Fibroblast of skin of abdomen (primary cell): ENCODE data around the gene SLX1A. TPM values are rescaled to one million over a fixed set of nuclear protein-coding genes. Genes with fewer than 3 reads are reported as not detected.
"Not testable (repeated sequence)": the region's sequence is repeated elsewhere in the genome, so short reads cannot be mapped to it uniquely, and the experiment has no call there.

Source experiments
- DNase-seq: peaks from one replicate; pipeline ENCODE4 v3.0.0-alpha.2; 2013
- polyA plus RNA-seq, 2 experiments: library from polyadenylated mRNA; unstranded; fragments of 120-200 nt; gene quantifications; one replicate each; pipeline ENCODE4 v1.2.1, GENCODE V29; 2013; ENCODE audit not compliant: insufficient read length in 2 of 2

The SLX1A gene
- 19.2 TPM for polyA plus RNA-seq (2013, experiment 1 of 2; ENCODE audit: insufficient read length)
- 15.6 TPM for polyA plus RNA-seq (2013, experiment 2 of 2; ENCODE audit: insufficient read length)

DNA sequence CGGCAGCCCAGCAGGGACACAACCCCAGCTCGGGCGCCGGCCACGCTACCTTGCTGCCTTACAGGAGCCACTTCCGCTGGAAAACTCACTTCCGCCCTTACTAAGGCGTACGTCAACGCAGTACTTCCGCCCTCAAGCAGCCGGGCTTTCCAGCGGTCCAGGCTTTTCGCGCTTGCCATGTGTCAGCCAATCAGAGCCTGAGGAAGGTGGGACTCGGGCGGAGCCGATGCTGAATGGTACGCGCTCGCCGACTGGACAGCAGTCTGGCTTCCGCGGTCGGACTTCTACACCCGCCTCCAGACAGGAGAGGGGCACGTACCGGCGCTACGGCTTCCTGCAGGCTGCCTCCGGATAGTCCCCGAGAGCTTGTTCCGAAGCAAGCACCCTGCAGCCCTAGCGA is at the start of gene SLX1A, which contains the start of gene BOLA2B:
TSS of gene SLX1A (plus strand) at position 261 of the 400 bp plus-strand sequence. CDS start 210 bp downstream, outside the sequence.
TSS of gene BOLA2B (minus strand) at position 52 of the 400 bp plus-strand sequence. CDS start 71 bp downstream, outside the sequence.
- not testable (repeated sequence) for DNase-seq

DNA sequence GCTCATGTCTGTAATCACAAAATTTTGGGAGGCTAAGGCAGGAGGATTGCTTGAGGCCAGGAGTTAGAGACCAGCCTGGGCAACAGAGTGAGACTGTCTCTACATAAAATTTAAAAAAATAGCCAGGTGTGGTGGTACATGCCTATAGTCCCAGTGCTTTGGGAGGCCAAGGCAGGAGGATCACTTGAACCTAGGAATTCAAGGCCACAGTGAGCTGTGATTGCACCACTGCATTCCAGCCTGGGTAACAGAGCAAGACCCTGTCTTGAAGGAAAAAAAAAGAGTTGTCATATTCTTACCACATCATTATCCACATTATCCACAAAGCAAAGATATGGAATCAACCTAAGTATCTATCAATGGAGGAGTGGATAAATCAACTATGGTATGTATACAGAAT is 49.7 kb upstream of the SLX1A start:
- no peak for DNase-seq

DNA sequence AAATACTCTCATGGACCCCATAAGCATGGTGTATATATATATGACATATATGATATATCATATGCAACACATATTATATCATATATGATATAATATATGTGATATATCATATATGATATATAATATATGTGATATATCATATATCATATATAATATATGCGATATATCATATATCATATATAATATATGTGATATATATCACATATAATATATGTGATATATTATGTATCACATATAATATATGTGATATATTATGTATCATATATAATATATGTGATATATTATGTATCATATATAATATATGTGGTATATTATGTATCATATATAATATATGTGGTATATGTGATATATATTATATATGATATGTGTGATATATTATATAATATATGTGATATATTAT is 48.8 kb upstream of the SLX1A start:
- no peak for DNase-seq

DNA sequence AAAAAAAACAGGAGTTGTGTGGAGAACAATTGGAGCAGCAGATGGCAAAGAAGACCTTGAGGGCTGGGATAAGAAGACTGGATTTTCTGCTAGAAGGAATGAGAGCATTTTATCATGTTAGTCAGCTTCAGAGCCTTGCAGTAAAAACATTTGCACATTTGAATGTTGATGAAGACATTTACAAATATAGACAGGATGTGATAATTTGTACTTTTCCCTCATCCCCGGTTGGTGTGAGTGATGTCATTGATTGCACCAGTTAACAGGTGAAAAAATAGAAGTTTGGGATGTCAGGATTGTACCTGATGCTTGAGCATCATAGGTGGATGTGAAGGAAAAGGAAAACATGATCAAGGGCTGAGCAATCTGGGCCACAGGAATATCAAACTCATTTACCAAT is 48.0 kb upstream of the SLX1A start:
- DNase-seq, result no peak

DNA sequence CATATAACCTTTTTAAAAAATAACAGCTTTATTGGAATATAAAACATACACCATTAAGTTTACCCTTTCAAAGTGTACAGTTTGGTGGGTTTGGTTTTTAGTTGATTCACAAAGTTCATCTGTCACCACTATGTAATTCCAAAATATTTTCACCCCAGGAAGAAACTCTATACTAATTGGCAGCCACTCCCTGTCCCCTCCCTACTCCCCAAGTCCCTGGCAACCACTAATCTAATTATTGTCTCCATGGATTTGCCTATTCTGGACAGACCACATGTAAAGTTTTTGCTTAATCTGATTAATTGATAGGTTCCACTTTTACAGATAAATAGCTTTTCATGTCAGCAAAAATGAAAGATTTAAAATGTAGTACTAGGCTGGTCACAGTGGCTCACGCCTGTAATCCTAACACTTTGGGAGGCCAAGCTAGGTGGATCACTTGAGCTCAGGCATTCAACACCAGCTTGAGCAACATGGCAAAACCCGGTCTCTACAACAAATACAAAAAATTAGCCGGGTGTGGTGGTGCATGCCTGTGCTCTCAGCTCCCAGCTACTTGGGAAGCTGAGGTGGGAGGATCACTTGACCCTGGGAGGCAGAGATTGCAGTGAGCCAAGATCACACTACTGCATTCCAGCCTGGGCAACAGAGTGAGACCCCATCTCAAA is 45.7 kb upstream of the SLX1A start:
- DNase-seq, result no peak

DNA sequence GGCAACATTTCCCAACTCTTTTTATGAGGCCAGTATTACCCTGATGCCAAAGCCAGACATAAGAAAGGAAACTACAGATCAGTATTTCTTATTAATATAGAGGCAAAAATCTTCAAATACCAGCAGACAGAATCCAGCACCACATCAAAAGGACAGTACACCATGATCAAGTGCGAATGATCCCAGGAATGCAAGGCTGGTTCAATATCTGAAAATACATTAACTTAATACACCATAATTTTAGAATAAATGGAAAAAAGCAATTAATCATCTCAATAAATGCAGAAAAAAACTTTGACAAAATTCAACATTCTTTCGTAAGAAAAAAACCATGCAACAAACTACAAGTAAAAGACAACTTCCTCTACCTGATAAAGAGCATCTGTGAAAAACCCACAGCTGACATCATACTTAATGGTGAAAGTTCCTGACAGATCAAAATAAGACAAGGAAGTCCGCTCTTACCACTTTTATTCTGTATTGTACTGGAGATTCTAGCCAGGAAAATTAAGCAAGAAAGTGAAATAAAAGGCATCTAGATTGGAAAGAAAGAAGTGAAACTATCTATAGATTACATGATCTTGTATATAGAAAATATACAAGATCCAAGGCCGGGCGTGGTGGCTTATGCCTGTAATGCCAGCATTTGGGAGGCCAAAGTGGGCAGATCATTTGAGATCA is 44.3 kb upstream of the SLX1A start:
- no peak for DNase-seq

DNA sequence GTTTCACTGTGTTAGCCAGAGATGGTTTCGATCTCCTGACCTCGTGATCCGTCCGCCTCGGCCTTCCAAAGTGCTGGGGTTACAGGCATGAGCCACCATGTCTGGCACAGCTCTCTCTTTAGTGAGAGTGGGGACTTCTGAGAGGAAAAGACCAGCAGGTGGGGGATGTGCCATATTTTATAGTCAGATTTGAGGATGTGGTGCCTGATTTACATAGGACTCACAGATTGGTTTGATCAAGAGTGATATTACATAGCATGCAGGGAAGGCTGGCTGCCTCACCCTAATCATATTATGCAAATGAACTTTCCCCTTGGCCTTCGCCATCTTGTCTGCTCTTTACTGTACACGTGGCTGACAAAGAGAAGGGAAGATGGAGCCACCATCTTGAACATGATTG is 42.6 kb upstream of the SLX1A start:
- no peak for DNase-seq

DNA sequence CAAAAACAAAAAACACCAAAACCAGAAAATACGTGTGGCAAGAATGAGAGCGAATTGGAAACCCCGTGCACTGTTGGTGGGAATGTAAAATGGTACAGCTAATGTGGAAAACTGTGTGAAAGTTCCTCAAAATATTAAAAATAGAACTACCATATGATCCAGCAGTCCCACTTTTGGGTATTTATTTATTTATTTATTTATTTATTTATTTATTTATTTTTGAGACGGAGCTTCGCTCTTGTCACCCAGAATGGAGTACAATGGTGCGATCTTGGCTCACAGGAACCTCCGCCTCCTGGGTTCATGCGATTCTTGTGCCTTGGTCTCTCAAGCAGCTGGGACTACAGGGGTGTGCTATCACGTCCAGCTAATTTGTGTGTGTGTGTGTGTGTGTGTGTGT is 41.2 kb upstream of the SLX1A start:
- no peak for DNase-seq

DNA sequence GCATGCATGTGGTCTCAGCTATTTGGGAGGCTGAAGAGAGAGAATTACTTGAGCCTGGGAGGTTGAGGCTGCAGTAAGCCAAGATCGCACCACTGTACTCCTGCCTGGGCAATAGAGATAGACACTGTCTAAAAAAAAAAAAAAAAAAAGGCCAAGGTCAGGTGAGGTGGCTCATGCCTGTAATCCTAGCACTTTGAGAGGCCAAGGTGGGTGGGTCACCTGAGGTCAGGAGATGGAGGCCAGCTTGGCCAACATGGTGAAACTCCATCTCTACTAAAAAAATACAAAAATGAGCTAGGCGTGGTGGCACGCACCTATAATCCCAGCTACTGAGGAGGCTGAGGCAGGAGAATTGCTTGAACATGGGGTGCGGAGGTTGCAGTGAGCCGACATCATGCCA is 38.5 kb upstream of the SLX1A start:
- DNase-seq, result no peak

DNA sequence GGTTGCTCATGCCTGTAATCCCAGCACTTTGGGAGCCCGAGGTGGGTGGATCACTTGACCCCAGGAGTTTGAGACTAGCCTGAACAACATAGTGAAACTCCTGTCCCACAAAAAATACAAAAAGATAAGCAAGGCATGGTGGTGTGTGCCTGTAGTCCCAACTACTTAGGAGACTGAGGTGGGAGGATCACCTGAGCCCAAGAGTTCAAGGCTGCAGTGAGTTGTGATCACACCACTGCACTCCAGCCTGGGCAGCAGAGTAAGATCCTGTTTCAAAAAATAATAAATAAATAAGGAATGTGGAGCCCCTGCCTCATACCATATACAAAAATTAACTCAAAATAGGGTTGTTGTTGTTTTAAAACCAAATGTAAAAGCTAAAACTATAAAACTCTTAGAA is 36.5 kb upstream of the SLX1A start:
- DNase-seq, result no peak

DNA sequence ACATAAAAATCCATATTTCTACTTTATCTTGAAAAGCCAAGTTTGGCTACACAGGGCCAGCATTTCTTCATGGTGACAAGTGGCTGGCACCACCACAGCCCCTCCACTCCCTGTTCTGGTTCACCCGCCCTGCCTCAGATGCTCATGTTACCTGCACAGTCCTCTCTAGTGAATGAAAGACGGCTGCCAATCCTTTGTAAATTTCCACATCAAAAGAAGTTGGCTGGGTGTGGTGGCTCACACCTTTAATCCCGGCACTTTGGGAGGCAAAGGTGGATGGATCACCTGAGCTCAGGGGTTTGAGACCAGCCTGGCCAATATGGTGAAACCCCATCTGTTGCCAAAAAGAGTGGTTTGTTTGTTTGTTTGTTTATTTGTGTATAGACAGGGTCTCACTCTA is 30.1 kb upstream of the SLX1A start:
- no peak for DNase-seq

DNA sequence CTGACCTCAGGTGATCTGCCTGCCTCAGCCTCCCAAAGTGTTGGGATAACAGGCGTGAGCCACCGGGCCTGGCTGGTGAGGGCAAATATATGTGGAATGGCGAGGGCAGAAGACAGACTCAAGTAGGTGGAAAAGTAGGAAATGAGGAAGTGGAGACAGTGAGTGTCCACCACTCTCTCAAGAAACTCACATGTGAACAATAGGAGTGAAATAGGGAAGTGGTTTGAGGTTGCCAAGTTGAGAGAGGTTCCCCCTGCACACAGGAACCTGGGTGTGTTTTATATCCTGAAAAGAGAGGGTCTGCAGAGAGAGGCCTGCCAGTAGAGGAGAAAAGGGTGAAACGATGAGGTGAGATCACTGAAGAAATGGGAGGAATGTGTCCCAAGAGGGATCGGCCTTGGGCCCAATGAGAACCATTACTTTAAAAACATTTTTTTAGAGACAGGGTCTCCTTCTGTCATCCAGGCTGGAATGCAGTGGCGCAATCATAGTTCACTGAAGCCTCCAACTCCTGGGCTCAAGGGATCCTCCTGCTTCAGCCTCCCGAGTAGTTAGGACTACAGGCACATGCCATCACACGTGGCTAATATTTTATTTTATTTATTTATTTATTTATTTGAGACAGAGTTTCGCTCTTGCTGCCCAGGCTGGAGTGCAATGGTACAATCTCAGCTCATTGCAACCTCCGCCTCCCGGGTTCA is 27.3 kb upstream of the SLX1A start:
- DNase-seq, result no peak

DNA sequence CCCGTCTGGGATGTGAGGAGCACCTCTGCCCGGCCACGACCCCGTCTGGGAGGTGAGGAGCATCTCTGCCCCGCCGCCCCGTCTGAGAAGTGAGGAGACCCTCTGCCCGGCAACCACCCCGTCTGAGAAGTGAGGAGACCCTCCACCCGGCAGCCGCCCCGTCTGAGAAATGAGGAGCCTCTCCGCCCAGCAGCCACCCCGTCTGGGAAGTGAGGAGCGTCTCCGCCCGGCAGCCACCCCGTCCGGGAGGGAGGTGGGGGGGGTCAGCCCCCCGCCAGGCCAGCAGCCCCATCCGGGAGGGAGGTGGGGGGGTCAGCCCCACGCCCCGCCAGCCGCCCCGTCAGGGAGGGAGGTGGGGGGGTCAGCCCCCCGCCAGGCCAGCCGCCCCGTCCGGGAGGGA is 24.9 kb upstream of the SLX1A start:
- DNase-seq, result not testable (repeated sequence)

DNA sequence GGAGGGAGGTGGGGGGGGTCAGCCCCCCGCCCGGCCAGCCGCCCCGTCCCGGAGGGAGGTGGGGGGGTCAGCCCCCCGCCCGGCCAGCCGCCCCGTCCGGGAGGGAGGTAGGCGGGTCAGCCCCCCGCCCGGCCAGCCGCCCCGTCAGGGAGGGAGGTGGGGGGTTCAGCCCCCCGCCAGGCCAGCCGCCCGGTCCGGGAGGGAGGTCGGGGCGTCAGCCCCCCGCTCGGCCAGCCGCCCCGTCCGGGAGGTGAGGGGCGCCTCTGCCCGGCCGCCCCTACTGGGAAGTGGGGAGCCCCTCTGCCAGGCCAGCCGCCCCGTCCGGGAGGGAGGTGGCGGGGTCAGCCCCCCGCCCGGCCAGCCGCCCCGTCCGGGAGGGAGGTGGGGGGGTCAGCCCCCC is 24.3 kb upstream of the SLX1A start:
- not testable (repeated sequence) for DNase-seq

DNA sequence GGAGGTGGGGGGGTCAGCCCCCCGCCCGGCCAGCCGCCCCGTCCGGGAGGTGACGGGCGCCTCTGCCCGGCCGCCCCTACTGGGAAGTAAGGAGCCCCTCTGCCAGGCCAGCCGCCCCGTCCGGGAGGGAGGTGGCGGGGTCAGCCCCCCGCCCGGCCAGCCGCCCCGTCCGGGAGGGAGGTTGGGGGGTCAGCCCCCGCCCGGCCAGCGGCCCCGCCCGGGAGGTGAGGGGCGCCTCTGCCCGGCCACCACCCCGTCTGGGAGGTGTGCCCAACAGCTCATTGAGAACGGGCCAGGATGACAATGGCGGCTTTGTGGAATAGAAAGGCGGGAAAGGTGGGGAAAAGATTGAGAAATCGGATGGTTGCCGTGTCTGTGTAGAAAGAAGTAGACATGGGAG is 23.5 kb upstream of the SLX1A start:
- DNase-seq, result not testable (repeated sequence)

DNA sequence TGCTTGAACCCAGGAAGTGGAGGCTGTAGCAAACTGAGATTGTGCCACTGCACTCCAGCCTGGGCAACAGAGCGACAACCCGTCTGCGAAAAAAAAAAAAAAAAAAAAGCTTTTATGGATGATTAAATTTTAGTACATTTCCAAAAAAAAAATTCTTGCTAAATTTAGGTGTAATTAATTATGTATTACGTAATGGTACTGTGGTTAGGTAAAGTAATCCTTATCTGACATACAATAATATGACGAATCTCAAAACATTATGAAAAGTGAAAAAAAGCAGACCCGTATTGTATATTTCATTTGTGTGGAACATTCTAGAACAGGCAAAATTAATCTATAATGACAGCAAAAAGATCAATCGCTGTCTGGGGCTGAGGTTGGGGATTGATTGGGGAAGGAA is 20.6 kb upstream of the SLX1A start:
- DNase-seq, result no peak

DNA sequence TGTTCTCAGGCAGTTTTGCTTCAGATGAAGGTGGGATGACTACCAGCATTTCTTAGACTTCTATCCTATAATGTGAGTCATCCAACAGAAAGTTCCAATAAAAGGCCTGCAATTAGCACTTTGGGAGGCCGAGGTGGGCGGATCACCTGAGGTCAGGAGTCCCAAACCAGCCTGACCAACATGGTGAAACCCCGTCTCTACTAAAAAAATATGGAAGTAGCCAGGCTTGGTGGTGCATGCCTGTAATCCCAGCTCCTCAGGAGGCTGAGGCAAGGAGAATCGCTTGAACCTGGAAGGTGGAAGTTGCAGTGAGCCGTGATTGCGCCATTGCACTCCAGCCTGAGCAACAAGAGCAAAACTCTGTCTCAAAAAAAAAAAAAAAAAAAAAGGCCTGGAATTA is 16.8 kb upstream of the SLX1A start:
- not testable (repeated sequence) for DNase-seq

DNA sequence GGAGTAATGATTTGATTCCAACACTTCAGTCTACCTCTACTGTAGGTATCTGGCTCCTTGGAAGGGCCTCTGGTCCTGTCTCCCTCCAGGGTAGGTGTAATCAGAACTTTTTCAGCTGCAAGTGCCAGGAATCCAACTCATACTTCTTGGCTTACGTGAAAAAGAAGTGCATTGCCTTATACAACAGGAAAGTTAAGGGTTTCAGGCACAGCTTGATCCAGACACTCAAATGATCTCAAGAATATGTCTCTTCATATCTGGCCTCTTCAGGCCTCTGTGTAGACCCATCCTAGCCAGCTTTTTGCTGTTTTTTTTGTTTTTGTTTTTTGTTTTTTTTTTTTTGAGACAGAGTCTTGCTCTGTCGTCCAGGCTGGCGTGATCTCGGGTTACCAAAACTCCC is 14.5 kb upstream of the SLX1A start:
- no peak for DNase-seq

DNA sequence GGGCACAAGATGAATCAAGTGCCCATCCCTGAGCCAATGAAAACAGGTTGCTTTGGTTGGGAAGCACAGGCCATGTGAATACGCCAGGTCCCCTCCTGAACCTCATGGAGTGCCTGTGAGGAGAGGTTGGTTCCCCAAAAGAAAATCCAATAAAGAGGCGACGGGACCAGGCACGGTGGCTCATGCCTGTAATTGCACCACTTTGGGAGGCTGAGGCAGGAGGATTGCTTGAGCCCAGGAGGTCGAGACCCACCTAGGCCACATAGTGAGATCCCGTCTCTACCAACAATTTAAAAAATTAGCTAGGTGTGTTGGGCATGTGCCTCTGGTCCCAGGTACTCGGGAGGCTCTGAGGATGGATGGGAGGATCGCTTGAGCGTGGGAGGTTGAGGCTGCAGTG is 13.7 kb upstream of the SLX1A start:
- no peak for DNase-seq

DNA sequence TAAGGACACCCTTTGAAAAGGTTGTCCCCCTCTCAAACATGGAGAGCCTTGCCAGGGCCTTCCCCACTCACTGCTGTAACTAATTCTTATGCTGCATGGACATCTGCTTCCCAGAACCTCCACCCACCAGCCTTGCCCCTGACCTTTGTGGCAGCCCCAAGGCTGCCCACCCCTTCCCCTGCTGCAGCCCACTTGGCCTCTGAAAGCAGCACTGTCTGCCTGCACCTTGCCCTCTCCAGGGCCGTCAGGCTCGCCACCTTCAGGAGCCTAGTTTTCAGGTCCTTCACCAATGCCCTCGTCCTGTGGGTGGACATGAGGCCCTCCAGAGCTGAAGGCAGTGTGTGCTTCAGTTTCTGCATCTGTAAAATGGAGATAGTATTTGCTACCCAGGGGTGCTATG is 12.9 kb upstream of the SLX1A start:
- DNase-seq, result no peak

DNA sequence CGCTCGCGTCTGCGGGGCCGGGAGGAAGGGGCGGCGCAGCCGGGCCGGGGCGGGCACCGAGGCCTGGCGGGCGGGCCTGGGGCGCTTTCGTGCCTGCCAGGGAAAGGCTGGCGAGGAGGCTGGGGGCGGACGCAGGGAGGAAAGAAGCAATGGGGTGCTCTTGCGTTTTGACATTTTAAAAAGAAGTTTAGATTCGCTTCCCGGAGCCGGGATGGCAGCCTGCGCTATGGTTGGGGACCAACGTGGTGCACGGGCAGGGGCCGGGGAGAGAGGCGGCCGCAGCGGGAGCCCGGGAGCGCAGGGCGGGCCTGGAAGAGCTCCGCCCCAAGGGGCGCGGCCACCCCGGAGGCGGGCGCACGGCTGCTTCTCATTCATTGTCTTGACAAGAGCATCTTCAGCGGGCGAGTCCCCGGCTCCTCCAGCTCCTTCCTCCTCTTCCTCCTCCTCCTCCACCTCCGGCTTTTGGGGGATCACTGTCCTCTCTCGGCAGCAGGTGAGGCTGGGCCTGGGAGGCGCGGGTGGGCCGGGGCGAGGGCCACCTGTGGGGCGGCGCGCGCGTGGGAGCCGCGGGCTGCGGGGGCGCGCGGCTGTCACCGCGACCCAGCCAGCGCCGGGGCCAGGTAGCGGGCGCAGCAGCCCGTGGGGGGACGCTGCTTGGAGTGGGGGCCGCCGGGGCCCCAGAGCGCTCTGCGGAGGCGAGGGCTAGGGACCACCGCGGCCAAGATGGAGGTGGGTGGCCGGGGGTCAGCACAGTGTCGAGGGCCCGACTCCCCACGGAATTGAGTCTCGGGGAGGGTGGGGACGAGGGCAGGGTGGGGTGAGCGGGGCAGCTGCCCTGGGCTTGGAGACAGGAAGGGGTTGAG is 10.2 kb upstream of the SLX1A start, which contains the start of gene CORO1A:
TSS of gene CORO1A (plus strand) at position 370 of the 863 bp plus-strand sequence. CDS start 1,608 bp downstream, outside the sequence.
- peak; percentile 68 for DNase-seq
